NCI-H128 (cell line): ENCODE results near the gene SOS2.
"Not testable (repeated sequence)": the region's sequence is repeated elsewhere in the genome, so short reads cannot be mapped to it uniquely, and the experiment has no call there.

Source experiments
- DNase-seq: peaks from one replicate; lab custom pipeline; 2025; ENCODE audit not compliant: unreplicated experiment; lab: John Stamatoyannopoulos, UW

Gene SOS2

DNA sequence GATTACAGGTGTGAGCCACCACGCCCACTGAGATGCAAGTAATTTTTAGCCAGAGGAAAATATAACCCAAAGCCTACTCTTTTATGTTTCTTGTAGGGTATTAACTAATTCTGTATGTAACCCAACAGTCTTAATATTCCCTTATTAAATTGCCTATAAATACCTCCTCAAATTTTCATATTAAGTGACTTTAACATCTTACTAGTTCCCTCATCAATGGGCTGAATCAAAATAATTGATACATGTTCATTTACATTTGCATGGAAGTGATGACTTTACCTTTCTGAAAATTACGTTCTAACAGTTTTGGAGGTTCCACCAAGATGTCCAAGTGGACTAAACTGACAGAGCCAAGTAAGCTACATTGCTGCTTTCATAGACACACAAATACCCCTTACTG, 3.1 kb downstream of the SOS2 start:
- no peak for DNase-seq

DNA sequence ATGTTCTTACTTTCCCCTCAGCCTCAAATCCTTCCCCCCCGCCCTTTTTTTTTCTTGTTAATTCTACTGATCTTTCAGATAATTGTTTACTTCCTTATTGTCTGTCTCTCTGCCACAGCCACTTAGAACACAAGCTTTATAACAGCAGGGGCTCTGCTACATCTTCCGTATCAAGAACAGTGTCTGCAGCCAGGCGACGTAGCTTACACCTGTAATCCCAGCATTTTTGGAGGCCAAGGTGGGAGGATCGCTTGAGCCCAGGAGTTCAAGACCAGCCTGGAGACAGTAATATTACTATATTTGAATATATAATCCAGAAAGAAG, 5.4 kb downstream of the SOS2 start:
- no peak for DNase-seq

DNA sequence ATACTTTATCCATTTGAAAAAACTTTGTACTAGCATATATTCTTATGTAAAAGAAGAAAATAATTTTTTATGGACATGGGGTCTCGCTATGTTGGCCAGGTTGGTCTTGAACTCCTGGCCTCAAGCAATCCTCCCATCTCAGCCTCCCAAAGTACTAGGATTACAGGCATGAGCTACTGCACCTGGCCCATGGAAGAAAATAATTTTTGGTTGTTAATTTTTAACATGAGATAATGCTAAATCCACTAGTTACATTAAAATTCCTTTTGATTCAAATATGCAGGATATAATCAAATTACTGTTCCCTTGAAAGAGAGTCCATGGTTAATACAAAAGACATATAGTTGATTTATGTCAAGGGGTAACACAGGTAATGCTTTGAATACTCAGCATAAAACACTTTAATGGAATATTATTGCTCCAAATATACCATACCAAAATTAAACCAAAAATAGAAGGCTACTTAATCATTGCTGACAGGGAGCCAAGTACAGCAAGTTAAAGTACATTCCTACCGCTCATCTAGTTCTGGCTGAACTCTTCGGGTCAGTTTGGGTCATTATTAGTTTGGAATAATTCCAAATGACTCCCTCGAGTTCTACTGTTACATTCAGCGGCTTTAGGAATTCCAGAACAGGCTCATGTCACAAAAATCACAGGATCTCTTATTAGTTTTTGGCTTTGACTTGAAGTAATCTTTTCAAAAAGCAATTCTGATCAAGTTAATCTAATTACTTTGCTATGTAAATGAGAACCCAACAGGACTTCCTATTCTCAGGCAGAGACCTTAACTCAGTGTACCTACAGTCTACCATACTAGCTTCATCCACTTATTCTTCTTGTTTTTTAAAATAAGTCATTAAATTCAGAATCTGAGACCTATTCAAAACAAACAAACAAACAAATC, 6.1 kb downstream of the SOS2 start:
- no peak for DNase-seq

DNA sequence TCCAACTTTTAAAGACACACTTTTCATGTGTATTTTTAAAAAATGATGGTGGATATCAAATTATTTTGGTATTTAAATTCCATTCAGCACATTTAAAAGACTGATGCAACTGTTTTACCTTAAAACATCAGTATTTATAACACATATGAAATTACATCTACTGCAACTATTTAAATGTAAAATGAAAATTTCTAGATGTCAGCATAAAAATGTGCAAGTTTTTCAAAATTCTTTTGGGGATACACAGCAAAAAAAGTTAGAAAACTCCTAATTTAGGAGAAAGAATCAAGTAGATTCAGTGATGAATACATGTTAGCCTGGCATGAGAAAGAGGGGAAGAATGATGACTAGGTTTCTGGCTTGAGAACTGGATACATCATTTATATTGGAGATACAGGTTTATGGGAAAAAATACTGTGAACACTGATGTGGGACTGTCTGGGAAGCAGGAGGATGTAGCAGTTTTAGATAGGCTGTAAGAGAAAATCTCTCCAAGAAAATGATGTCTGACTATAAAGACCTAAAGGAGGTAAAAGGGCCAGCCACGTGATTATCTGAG, 9.2 kb downstream of the SOS2 start:
- DNase-seq = no peak

DNA sequence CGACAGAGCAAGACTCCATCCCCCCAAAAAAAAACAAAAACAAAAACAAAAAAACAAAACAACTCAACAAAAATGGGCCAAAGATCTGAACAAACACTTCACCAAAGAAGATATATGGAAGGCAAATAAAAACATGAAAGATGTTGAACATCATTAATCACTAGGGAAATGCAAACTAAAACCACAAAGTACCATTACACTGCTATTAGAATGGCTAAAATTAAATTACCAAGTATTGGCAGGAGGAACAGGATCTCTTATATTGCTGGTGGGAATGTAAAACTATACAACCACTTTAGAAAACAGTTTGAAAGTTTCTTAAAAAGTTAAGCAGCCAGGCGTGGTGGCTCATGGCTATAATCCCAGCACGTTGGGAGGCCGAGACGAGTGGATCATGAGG, 12.9 kb downstream of the SOS2 start:
- DNase-seq = no peak

DNA sequence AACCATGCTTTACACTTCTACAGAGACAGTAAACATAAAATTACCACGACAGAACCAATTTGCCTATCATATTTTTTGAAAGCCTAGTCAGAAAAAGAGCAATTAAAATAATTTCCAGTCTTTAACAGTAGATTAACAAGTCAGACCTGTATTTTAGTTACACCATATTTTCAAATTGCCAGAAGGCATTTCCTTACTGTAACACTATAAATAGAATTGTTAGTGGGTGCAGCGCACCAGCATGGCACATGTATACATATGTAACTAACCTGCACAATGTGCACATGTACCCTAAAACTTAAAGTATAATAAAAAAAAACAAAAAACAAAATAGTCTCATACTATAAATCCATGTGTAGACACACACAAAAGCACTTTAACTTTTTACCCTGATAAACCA, 16.0 kb downstream of the SOS2 start:
- no peak for DNase-seq

DNA sequence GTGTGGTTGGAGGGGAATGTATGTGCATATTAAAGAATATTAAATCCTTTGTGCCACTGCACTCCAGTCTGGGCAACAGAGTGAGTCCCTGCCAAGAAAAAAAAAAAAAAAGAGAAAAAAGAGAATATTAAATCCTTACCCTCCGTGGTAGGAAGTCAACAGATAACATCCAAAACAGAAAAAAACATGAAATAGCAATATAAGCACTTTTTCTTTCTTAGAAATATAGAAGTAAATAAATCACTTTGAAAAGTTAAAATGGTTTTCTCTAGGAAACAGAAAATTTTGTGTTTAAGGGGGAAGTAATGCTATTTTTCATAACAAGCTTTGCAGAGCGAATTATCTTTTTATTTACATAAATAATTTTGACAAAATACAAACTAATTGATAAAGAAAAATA, 17.6 kb downstream of the SOS2 start:
- DNase-seq = no peak

DNA sequence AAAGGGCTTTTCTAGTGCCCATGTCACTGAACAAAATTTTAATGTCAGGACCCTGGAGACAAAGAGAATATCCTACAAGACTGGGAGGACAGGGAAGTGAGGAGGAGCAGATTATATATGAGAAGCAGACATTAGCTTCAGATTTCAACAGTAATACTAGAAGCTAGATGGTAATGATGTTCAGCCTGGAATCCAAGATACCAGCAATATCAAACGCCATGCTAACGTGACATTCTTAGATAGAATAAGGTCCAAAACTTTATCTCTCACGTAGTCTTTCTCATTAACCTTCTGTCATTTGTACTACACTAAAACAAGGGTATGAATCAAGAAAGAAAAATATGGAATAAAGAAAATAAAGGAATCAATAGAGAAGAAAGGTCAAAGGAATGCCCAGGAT, 18.7 kb downstream of the SOS2 start:
- DNase-seq = no peak

DNA sequence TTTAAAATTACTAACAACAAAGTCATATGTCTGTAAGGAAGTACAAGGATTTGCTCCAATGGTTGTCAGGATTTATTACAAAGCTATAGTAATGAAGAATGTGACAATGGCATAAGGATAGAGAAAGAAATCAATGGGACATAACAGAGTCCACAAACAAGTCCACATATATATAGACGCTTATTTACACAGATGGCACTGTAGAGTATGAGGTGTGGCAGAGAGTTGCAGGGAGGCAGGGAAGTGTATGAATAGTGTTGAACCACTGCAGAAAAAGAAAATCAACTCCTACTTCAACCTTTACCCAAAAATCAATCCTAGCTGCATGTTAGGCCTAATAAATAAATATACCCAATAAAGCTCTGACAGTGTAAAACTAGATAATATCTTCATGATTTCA, 21.3 kb downstream of the SOS2 start:
- no peak for DNase-seq

DNA sequence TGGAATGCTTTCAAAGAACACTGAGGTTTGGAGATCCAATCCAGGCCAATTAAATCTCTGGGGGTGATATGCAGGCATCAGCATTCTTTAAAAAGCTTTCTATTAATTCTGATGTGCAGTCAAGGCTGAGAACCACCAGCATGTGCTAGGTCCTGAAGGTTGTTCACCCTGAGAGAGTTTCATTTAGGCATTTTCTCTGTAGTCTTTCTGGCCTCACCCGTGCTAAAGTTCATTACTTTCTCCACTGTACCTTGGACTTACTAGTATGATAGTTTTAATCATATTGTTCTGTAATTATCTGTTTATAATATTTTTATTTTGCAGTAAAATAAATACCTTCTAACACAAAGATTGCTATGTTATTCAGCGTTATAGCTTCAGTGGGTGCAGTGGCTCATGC, 32.9 kb downstream of the SOS2 start:
- DNase-seq = no peak

DNA sequence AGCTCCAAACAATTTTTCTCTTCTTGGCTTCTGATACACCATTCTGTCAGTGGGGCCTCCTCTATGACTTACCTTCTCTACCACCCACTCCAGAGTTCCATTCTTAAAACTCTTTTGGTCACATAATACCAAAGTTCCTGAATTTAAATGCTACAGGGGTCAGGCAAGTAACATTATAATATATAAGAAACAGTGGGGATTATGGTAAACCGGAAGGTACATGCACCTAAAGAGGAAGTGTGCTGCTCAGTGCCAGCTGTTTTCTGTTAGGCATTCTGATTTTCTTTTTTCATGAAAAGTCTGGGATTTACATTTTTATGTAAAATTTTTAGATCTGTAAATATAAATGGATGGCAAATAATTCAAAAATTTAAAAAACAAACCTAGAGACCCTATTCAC, 39.9 kb downstream of the SOS2 start:
- DNase-seq = no peak

DNA sequence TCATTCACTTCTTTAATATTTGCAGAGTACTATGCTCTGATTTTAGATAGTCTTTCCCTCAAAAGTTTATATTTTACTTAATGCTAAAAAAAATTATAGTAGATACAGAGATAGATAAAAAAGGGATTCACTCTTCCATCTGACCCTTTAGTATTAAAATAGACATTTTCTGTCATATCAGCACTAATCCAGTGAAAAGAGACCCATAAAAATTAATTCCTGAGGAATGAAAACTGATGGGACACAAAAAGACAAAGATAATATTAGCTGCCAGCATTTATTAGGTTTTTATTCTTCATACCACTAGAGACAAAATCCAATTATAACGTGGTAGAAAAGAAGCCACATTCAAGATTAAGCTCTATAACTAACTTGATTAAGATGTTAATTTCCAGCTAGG, 45.3 kb downstream of the SOS2 start:
- no peak for DNase-seq

DNA sequence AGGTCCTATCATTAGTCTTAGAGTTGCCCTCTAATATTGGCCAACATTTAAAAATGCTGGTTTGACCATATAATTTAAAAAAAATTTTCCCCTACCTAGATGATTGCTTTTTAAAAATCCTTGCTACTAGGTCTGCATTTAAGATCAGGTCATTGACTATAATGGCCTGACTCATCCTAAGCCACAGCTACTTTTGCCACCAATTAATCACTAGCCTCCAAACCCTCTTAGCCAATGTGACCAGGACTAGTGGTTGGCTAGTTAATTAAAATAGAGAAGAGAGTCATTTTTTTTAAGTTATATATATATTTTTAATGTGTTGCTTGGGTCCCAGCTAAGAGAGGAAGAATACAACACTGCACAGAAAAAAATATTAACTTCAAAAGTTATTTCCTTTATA, 57.5 kb downstream of the SOS2 start:
- no peak for DNase-seq

DNA sequence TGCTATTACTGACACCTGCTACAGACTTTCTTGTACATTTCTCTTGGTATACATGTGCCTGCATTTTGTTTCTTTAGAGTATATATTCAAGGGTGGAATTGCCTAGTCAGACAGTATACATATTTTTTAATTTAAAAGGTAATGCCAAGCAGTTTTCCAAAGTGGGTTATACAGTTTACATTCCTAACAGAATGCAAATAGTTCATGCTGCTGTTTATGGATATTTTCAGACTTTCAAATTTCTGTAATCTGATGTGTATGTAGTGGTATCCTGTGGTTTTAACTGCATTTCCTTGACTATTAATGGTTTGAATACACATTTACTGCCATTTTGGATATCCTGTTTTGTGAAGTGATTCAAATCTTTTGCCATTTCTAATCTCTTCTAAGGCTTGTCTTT, 59.5 kb downstream of the SOS2 start:
- DNase-seq = no peak

DNA sequence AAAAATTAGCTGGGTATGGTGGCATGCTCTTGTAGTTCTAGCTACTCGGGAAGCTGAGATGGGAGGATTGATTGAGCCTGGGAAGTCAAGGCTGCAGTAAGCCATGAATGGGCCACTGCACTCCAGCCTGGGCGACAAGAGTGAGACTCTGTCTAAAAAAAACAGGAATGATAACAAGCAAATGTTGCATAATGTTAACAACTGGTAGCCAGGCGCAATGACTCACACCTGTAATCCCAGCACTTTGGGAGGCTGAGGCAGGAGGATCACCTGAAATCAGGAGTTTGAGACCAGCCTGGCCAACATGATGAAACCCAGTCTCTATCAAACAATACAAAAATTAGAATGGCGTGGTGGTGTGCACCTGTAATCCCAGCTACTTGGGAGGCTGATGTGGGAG, 64.0 kb downstream of the SOS2 start:
- not testable (repeated sequence) for DNase-seq

DNA sequence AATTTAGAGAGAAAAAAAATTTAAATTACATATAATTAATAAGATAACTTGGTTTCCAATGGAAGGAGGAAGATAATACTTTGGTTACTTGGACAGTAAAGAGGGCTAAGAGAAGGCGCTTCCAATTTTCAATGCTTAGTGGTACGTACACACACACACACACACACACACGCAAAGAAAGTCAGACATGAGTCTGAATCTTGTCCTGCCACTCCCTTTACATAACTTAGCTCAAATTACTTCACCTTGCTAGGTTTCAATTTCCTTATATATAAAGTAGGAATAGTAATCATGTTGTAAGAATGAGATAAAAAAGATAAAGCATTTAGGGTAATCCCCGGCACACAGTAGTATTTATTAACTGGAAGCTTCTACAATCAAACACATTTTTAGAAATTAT, 75.3 kb downstream of the SOS2 start:
- DNase-seq = no peak

DNA sequence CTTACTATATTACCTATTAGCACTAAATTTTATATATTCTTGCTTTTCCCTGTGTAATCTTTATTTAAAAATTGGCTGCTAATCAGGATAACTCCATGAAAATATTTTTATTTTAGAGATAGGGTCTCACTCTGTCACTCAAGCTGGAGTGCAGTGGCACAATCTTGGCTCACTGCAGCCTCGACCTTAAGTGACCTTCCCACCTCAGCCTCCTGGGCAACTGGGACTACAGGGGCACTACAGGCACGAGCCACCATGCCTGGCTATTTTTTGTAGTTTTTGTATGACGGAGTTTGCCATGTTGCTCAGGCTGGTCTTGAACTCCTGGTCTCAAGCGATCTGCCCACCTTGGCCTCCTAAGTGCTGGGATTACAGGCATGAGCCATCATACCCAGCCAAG, 82.6 kb downstream of the SOS2 start:
- DNase-seq = no peak

DNA sequence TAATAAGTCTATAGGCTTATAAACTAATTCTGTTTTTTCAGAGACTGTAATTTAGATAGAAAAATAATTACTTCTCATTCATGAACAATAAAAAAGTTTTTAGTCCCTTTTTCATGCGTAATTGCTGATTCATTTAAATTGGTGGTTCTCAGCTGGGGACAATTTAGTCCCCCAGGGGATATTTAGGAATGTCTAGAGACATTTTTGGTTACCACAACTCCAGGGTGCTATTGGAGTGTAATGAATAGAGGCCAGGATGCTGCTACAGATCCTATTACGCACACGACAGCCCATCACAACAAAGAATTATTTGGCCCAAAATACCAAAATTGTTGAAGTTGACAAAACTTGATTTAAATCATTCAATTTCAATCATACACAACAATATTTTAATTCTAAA, 92.2 kb downstream of the SOS2 start:
- DNase-seq = no peak

DNA sequence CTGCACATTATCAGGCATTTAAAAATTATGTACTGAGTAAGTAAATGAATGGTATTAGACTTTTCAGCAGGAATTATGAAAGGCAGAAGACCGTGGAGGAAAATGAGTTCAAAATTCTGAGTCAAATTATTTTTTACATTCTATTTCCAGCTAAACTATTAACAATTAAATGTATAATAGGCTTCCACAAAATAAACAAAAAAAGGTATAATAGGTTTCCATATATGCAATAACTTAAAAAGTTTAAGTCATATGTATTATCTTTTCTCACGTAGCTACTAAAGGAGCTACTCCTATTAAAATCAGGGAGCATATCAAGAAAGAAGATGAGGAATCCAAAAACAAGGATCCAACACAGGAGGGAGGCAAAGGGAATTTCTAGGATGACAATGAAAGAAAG, 103.6 kb downstream of the SOS2 start:
- DNase-seq = no peak

DNA sequence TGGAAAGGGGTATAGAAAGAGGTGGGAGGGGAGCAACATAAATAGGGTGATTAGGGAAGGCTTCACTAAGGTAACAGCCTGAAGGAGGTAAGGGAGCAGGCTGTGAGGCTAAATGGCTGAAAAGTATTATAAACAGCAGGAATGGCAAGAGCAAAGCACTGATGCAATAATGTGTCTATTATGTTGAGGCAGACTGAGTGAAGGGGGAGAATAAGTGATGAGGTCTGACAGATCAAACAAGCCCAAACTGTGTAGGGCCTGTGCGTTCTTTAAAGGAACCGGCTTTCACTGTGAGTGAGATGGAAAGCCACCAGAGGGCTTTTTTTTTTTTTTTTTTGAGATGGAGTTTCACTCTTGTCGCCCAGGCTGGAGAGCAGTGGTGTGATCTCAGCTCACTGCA, 108.3 kb downstream of the SOS2 start:
- DNase-seq = no peak

DNA sequence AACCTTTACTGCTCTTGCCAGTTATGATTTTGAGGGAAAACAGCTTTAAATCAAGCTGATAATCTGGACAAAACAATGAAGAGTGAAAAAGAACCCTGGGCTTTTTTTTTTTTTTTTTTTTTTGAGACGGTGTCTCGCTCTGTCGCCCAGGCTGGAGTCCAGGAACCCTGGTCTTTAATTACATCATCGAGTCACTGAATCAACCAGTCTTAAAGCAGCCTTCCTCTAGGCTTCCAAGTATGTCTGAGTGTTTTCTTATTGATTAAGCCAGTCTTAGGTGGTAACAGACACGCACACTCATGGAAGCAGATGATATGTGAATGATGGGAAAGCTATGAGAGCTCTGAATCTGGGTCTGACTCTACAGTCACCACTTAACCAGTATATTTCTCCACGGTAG, 109.1 kb downstream of the SOS2 start:
- DNase-seq = no peak

DNA sequence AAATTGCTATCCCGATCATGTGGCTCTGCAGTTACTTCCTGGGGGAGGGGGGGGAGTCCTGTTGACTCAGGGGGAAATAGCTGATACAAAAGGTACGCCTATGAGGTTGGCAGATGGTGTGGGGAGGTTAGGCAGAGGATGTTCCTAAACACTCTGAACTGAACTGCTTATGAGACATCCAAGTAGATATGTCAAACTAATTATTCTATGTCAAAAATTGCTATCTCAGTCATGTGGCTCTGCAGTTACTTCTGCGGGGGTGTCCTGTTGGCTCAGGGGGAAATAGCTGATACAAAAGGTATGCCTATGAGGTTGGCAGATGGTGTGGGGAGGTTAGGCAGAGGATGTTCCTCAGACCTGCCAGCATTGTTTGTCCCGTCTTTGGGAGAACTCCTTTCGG, 109.9 kb downstream of the SOS2 start:
- no peak for DNase-seq

DNA sequence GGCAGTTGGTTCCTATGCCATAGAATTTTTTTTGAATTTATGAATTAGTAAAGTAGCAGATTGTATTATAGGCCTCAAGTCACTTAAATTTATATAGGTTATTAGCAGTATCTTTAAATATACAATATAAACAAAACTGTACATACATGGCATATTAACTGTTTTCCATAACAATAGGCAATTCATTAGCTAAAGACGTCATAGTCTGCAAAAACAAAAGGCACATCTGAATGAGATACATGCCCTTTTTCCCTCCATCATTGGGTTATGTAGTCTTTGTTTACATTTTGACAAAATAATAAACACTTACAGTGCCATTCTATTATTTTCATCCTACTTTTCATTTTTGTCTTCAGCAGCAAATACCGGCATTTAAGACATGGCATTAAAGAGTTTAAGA, 113.9 kb downstream of the SOS2 start:
- no peak for DNase-seq
